Esophagus squamous epithelium (tissue), 5 donors: ENCODE data around the gene JPT1. TPM values are rescaled to one million over a fixed set of nuclear protein-coding genes. Genes with fewer than 3 reads are reported as not detected.
"Not testable (repeated sequence)": the region's sequence is repeated elsewhere in the genome, so short reads cannot be mapped to it uniquely, and the experiment has no call there.

ENCODE experiments used
- DNase-seq: peaks from one replicate; lab custom pipeline; 2025; lab: John Stamatoyannopoulos, UW
- H3K27ac ChIP-seq, 4 donors: fragments of 200-600 bp; sonication (generic); one replicate each; pipeline ENCODE4 v1.5.1; 2016 to 2019; ENCODE audit warnings: mild to moderate bottlenecking in 1 of 4
- H3K27me3 ChIP-seq, 4 donors: fragments of 200-600 bp; sonication (generic); 1 replicate in 3 of 4; 2 replicates in 1 of 4; pipeline versions ENCODE4 v1.5.1 to v1.6.0; 2017 to 2021; ENCODE audit warnings: antibody characterized with exemption in 1 of 4
- H3K36me3 ChIP-seq, 3 donors: fragments of 200-600 bp; sonication (generic); one replicate each; pipeline ENCODE4 v1.5.1; 2016 to 2019
- H3K4me1 ChIP-seq, 3 donors: fragments of 200-600 bp; sonication (generic); one replicate each; pipeline ENCODE4 v1.5.1; 2017 to 2019
- H3K4me3 ChIP-seq, 4 donors: fragments of 200-600 bp; sonication (generic); 1 replicate in 3 of 4; 2 replicates in 1 of 4; pipeline ENCODE4 v1.5.1; 2016 to 2019; ENCODE audit warnings: mild to moderate bottlenecking in 2 of 4, moderate library complexity in 1 of 4
- H3K9me3 ChIP-seq, 3 donors: fragments of 200-600 bp; sonication (generic); one replicate each; pipeline ENCODE4 v1.5.1; 2016 to 2019
- POLR2A ChIP-seq, 4 donors: fragments of 450-650 bp; IDR thresholded peaks; one replicate each; pipeline ENCODE4 v1.6.1; 2017; ENCODE audit warnings: antibody characterized with exemption in 4 of 4, mild to moderate bottlenecking in 4 of 4, moderate library complexity in 3 of 4
- WGBS, 2 donors: methylation state at CpG; one replicate each; pipeline ENCODE4 v1.1.5; 2018; 5-methylcytosine and 5-hydroxymethylcytosine counted together
- intact Hi-C: fragments of 100-400 bp; cut with DNase I; formaldehyde crosslinking; loops from one replicate; pipeline ENCODE4 v1.15.0; 2022
- total RNA-seq, 4 donors: library from RNA; depleted of rRNA; stranded (reverse); fragments of >200 nt; gene quantifications; one replicate each; pipeline ENCODE4 v1.1.0, GENCODE V29; 2016
- TF ChIP-seq, protein P1 (sequence below), 6 experiments: fragments of 450-650 bp in 4 of 6; fragments of 200-600 bp in 2 of 6; sonication (generic) in 2 of 6; IDR thresholded peaks; one replicate each; pipeline ENCODE4 v1.5.1; 2016 to 2019; ENCODE audit warnings: antibody characterized with exemption in 6 of 6, mild to moderate bottlenecking in 4 of 6, moderate library complexity in 4 of 6
- donor health status: DM: yes; HTN: yes; CAD: no.

JPT1 gene
- total RNA-seq, 4 donors from 2014 or later: 82.2 to 249 (median 196) TPM

DNA sequence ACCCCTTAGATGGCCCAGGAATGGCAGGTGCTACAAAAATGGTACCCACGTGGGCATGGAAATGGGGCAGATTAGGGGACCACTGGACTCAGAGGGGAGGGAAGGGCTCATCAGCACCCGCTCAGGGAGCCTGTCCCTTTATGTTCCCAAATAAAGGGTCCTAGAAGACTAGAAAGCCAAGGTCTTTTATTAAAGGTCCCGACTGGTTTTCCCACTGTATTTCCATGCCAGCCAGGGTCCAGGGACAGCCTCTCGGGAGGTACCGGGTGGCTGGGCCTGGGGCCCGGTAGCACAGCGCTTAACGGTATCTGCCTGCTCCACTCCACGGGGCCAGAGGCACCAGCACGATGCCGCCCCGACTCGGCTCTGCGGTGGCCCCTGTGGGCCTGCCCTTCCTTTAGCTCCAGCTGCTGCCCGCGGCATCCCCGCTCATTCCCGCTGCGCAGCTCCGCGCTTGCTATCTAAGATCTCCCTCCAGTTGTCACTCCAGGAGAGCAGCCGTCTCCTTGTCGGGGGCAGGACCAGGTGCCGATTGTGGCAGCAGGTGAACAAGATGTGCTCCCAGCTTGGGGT lies 24.2 kb downstream of the JPT1 start:
- whole genome bisulfite sequencing, 2 donors: 63 to 100% methylated on average over 1 to 15 of the region's 24 CpGs
- Histone ChIP-seq H3K27me3 (no peaks in the 10 kb centered on the region), H3K36me3 (peaks cover 0 to 24% (median 15%) of the 10 kb centered on the region in 3 donors), H3K4me3 (peak overlapping the region in 3 of 4 donors; percentile 63 to 92 (median 86)), H3K27ac (peak overlapping the region; percentile 90 to 97 (median 92)), H3K4me1 (peaks cover 14 to 90% (median 45%) of the 10 kb centered on the region in 3 donors), H3K9me3 (no peaks in the 10 kb centered on the region)
- no peak for DNase-seq
- TF ChIP-seq, protein P1, sequence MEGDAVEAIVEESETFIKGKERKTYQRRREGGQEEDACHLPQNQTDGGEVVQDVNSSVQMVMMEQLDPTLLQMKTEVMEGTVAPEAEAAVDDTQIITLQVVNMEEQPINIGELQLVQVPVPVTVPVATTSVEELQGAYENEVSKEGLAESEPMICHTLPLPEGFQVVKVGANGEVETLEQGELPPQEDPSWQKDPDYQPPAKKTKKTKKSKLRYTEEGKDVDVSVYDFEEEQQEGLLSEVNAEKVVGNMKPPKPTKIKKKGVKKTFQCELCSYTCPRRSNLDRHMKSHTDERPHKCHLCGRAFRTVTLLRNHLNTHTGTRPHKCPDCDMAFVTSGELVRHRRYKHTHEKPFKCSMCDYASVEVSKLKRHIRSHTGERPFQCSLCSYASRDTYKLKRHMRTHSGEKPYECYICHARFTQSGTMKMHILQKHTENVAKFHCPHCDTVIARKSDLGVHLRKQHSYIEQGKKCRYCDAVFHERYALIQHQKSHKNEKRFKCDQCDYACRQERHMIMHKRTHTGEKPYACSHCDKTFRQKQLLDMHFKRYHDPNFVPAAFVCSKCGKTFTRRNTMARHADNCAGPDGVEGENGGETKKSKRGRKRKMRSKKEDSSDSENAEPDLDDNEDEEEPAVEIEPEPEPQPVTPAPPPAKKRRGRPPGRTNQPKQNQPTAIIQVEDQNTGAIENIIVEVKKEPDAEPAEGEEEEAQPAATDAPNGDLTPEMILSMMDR (IDR thresholded peaks at IDR 0.05): no peak
- no peak for TF ChIP-seq POLR2A (IDR thresholded peaks at IDR 0.05)
- intact Hi-C loops: loop anchor here (5.0 kb wide), 1 partner anchor 37 kb away; no protein-coding TSS in a partner anchor

DNA sequence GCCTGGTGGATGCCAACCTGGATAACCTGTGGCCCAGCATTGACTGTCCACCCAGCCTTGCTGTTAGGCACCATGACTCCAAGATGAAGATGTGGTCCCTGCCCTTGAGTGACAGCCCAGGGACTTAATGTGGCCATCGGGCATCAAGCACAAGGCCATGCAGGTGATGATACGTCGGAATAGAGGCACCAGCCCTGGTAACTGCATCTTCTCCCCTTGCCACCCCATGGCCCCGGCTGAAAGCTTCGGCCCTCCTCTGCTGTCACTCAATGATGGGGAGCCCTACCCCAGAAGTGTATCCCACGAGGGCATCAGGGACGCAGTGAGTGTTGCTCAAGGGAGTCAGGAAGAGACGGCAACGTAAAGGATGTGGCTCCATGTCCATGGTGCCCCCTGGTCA lies 24.7 kb downstream of the JPT1 start:
- intact Hi-C loops: no loop called here
- Histone ChIP-seq H3K27ac (peak overlapping the region in 2 of 4 donors; percentile 5 to 73), H3K36me3 (peaks cover 0 to 24% (median 15%) of the 10 kb centered on the region in 3 donors), H3K4me3 (no peak overlapping the region), H3K4me1 (peaks cover 19 to 90% (median 51%) of the 10 kb centered on the region in 3 donors), H3K9me3 (no peaks in the 10 kb centered on the region), H3K27me3 (no peaks in the 10 kb centered on the region)
- 83 to 85% methylated on average over 2 to 4 of the region's 9 CpGs for WGBS, 2 donors
- TF ChIP-seq, protein P1 (IDR thresholded peaks at IDR 0.05): no peak
- no peak for TF ChIP-seq POLR2A (IDR thresholded peaks at IDR 0.05)
- DNase-seq: no peak

DNA sequence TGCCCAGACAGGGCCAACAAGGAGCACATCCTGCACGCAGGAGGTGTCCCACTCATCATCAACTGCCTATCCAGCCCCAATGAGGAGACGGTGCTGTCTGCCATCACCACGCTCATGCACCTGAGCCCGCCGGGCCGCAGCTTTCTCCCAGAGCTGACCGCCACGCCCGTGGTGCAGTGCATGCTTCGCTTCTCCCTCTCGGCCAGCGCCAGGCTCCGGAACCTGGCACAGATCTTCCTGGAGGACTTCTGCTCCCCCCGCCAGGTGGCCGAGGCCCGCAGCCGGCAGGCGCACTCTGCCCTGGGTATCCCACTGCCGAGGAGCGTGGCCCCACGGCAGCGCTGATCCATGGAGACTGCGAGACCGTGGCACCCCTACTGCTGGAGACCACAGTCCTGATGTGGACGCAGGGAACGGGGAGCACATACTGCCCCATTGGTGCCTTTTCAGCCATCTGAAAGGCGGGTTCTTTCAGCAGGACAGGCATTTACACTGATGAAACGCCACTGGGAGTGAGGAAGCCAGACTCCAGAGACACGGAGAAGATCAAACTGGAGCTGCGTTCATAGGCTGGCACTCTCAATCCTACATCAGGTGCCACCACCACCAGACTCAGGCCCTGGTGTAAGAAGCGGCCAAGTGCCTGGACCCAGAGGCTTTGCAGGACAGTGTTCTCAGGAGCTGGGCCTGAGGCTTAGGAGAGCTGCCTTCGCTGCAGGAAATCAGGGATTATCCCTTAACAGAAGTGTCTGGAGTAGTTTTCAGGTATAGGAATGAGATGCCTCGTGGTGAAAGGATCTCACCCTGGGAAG lies 25.4 kb downstream of the JPT1 start:
- no peak for DNase-seq
- no peak for TF ChIP-seq POLR2A (IDR thresholded peaks at IDR 0.05)
- TF ChIP-seq, protein P1 (IDR thresholded peaks at IDR 0.05): no peak
- intact Hi-C loops: no loop called here
- Histone ChIP-seq H3K9me3 (no peaks in the 10 kb centered on the region), H3K36me3 (peaks cover 0 to 24% (median 15%) of the 10 kb centered on the region in 3 donors), H3K27me3 (no peaks in the 10 kb centered on the region), H3K4me1 (peaks cover 26 to 90% (median 51%) of the 10 kb centered on the region in 3 donors), H3K4me3 (no peak overlapping the region), H3K27ac (peak overlapping the region; percentile 5 to 75 (median 56))
- 74% methylated on average over 9 of the region's 33 CpGs; no CpG with 5 or more reads in 1 of the 2 donors for WGBS, 2 donors

DNA sequence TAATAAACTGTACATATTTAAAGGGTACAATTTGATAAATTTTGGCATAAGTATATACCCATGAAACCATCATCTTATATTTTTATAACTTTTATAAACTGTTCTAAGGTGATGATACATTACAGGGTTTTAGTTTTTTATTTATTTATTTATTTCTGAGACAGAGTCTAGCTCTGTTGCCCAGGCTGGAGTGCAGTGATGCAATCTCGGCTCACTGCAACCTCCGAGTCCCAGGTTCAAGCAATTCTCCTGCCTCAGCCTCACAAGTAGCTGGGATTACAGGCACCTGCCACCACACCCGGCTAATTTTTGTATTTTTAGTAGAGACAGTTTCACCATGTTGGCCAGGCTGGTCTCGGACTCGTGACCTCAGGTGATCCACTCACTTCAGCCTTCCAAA lies 26.4 kb downstream of the JPT1 start:
- 61 to 77% methylated on average over 4 to 5 of the region's 5 CpGs for WGBS, 2 donors
- H3K9me3 ChIP-seq, DNase-seq, intact Hi-C loops, H3K4me3 ChIP-seq, H3K27me3 ChIP-seq: not testable (repeated sequence)
- Histone ChIP-seq H3K4me1 (peaks cover 28 to 88% (median 52%) of the 10 kb centered on the region in 3 donors), H3K27ac (peak overlapping the region; percentile 13 to 75 (median 56)), H3K36me3 (peaks cover 0 to 24% (median 15%) of the 10 kb centered on the region in 3 donors)

DNA sequence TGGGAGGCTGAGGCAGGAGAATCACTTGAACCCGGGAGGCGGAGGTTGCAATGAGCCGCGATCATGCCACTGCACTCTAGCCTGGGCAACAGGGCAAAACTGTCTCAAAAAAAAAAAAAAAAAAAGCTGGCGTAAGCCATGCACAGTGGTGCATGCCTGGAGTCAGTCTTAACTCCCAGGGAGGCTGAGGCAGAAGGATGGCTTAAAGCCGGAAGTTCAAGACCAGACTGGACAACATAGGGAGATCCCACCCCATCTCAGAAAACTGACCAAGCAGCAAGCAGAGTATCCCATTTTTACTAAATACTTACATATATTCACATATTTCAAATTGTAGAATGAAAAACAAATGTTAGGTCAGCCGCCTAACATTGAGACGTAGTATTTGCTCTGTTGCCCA lies 27.4 kb downstream of the JPT1 start:
- Histone ChIP-seq H3K27me3 (no peaks in the 10 kb centered on the region), H3K4me1 (peaks cover 28 to 91% (median 49%) of the 10 kb centered on the region in 3 donors), H3K9me3 (no peaks in the 10 kb centered on the region), H3K27ac (peak overlapping the region; percentile 40 to 94 (median 72)), H3K4me3 (no peak overlapping the region), H3K36me3 (peaks cover 0 to 24% (median 15%) of the 10 kb centered on the region in 3 donors)
- TF ChIP-seq, protein P1 (IDR thresholded peaks at IDR 0.05): no peak
- no peak for TF ChIP-seq POLR2A (IDR thresholded peaks at IDR 0.05)
- DNase-seq: no peak
- WGBS, 2 donors: 87 to 89% methylated on average over 7 of the region's 8 CpGs
- intact Hi-C loops: no loop called here
